ENCODE data around the gene ZNF423.

The ZNF423 gene

GRCh38 chr16:49478107-49478506, 377.8 kb downstream of the ZNF423 start:
- TF ChIP-seq, protein P1, sequence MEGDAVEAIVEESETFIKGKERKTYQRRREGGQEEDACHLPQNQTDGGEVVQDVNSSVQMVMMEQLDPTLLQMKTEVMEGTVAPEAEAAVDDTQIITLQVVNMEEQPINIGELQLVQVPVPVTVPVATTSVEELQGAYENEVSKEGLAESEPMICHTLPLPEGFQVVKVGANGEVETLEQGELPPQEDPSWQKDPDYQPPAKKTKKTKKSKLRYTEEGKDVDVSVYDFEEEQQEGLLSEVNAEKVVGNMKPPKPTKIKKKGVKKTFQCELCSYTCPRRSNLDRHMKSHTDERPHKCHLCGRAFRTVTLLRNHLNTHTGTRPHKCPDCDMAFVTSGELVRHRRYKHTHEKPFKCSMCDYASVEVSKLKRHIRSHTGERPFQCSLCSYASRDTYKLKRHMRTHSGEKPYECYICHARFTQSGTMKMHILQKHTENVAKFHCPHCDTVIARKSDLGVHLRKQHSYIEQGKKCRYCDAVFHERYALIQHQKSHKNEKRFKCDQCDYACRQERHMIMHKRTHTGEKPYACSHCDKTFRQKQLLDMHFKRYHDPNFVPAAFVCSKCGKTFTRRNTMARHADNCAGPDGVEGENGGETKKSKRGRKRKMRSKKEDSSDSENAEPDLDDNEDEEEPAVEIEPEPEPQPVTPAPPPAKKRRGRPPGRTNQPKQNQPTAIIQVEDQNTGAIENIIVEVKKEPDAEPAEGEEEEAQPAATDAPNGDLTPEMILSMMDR (IDR thresholded peaks at IDR 0.05; ENCODE audit: insufficient read depth, low read depth, low read length, missing control alignments): no peak
- DNase-seq (ENCODE audit: low read depth): peak; percentile 40
- H3K4me3 ChIP-seq (ENCODE audit: low read depth, low read length): no peak overlapping the region

DNA sequence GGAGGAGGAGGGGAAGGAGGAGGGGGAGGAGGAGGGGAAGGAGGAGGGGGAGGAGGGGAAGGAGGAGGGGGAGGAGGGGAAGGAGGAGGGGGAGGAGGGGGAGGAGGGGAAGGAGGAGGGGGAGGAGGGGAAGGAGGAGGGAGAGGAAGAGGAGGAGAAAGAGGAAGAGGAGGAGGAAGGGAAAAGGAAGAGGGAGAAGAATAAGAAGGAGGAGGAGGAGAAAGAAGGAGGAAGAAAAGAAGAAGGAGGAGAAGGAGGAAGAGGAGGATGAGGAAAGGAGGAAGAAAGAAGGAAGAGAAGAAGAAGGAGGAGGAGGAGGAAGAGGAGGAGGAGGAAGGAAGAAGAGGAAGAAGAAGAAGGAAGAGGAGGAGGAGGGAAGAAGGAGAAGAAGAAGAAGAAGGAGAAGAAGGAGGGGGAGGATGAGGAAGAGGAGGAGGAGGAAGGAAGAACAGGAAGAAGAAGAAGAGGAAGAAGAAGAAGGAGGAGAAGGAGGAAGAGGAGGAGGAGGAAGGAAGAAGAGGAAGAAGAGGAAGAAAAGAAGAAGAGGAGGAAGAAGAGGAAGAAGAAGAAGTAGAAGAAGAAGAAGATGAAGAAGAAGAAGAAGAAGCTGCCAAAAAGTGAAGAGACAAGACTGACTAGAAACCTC, 378.5 kb downstream of the ZNF423 start:
- TF ChIP-seq, protein P1 (IDR thresholded peaks at IDR 0.05; ENCODE audit: insufficient read depth, low read depth, low read length, missing control alignments): no peak
- no peak overlapping the region for H3K4me3 ChIP-seq (ENCODE audit: low read depth, low read length)

GRCh38 chr16:49474741-49475140, 381.2 kb downstream of the ZNF423 start:
- H3K4me3 ChIP-seq (ENCODE audit: low read depth, low read length): no peak overlapping the region
- DNase-seq (ENCODE audit: low read depth): no peak
- TF ChIP-seq, protein P1 (IDR thresholded peaks at IDR 0.05; ENCODE audit: insufficient read depth, low read depth, low read length, missing control alignments): no peak

More for the DNA sequence above, 378.5 kb downstream of the ZNF423 start:
- no peak for DNase-seq (ENCODE audit: low read depth)

- TF ChIP-seq, protein P1 (IDR thresholded peaks at IDR 0.05; ENCODE audit: insufficient read depth, low read depth, low read length, missing control alignments): no peak
- no peak for DNase-seq (ENCODE audit: low read depth)
- no peak overlapping the region for H3K4me3 ChIP-seq (ENCODE audit: low read depth, low read length)
Measured at GRCh38 chr16:49473773-49474172, 382.1 kb downstream of the ZNF423 start.

- no peak for DNase-seq (ENCODE audit: low read depth)
- H3K4me3 ChIP-seq (ENCODE audit: low read depth, low read length): no peak overlapping the region
- TF ChIP-seq, protein P1 (IDR thresholded peaks at IDR 0.05; ENCODE audit: insufficient read depth, low read depth, low read length, missing control alignments): no peak
Measured at GRCh38 chr16:49473131-49473530, 382.8 kb downstream of the ZNF423 start.

GRCh38 chr16:49472598-49472997, 383.3 kb downstream of the ZNF423 start:
- TF ChIP-seq, protein P1 (IDR thresholded peaks at IDR 0.05; ENCODE audit: insufficient read depth, low read depth, low read length, missing control alignments): no peak
- no peak overlapping the region for H3K4me3 ChIP-seq (ENCODE audit: low read depth, low read length)
- DNase-seq (ENCODE audit: low read depth): no peak
